ENCODE results near the gene TAS2R3. TPM values are rescaled to one million over a fixed set of nuclear protein-coding genes. Genes with fewer than 3 reads are reported as not detected.
"Not testable (repeated sequence)": the region's sequence is repeated elsewhere in the genome, so short reads cannot be mapped to it uniquely, and the experiment has no call there.

Gene TAS2R3
- polyA plus RNA-seq, 4 donors: 0.10 to 0.24 TPM; not detected in 2

- FAIRE-seq (no peak), DNase-seq (peak; percentile 62 to 74)
- 28 to 55% (median 35%) methylated on average over 11 of the region's 11 CpGs for WGBS, 3 donors
- Histone ChIP-seq H3K4me3 (ENCODE audit: low read depth in 1 of 3, low read length in 3 of 3) (peak overlapping the region; percentile 47 to 90 (median 89)), H3K9me3 (ENCODE audit: control insufficient read depth in 2 of 2, insufficient read depth in 1 of 2, low read depth in 1 of 2, low read length in 1 of 2) (no peaks in the 10 kb centered on the region), H3K27me3 (ENCODE audit: control insufficient read depth in 3 of 3, insufficient read depth in 3 of 3, low read length in 3 of 3) (no peaks in the 10 kb centered on the region), H3K4me1 (ENCODE audit: control insufficient read depth in 3 of 3, insufficient read depth in 2 of 3, low read depth in 1 of 3, low read length in 2 of 3) (peaks cover 0 to 7% (median 2%) of the 10 kb centered on the region in 3 donors), H3K27ac (ENCODE audit: low read depth in 1 of 3, low read length in 2 of 3) (peak overlapping the region; percentile 82 to 94 (median 91)), H3K36me3 (ENCODE audit: control insufficient read depth in 3 of 3, insufficient read depth in 2 of 3, low read depth in 1 of 3, low read length in 3 of 3) (peaks cover 2 to 6% (median 3%) of the 10 kb centered on the region in 3 donors)
Measured at GRCh38 chr7:141737118-141737835, 26.6 kb upstream of the TAS2R3 start.

DNA sequence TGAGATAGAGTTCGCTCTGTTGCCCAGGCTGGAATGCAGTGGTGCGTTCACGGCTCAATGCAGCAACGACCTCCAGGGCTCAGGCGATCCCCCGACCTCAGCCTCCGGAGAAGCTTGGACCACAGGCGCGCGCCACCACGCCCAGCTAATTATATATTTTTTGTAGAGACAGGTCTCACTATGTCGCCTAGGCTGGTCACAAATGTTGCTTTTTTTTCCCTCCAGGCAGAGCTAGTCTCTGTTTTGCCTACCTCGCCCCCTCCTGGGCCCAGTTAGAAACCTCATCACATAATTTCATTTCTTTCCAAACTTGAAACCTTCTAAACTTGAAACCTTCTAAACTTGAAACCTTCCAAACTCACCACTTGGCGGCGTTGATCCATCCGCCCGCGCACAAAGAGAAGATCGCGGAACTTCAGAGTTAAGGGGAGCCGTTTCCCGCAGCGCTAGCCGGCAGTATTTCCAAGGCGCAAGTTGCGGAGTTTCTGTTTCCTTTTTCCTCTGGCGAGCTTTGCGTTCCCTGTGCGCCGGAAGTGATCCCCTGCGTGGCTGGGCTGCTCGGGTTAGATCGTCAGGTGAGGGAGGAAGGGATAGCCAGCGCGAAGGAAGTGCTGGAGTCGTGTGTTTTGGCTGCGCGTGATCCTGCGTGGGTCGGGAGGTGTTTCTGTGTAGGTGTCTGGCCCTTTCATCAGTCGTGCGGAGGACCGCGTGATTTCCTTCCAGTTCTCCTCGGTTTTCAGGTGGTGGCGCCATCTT, 25.9 kb upstream of the TAS2R3 start, which contains the start of gene SSBP1:
Gene SSBP1 (plus strand): TSS at position 523 of the 756 bp plus-strand sequence. CDS start 809 bp downstream, outside the sequence.
- WGBS, 3 donors: 1 to 2% (median 1%) methylated on average over 46 of the region's 46 CpGs
- FAIRE-seq (peak; percentile 62), DNase-seq (peak; percentile 97)
- Histone ChIP-seq H3K9me3 (ENCODE audit: control insufficient read depth in 2 of 2, insufficient read depth in 1 of 2, low read depth in 1 of 2, low read length in 1 of 2) (no peaks in the 10 kb centered on the region), H3K27me3 (ENCODE audit: control insufficient read depth in 3 of 3, insufficient read depth in 3 of 3, low read length in 3 of 3) (no peaks in the 10 kb centered on the region), H3K4me3 (ENCODE audit: low read depth in 1 of 3, low read length in 3 of 3) (peak within 1 kb of the TSS; percentile 75 to 90 (median 89)), H3K4me1 (ENCODE audit: control insufficient read depth in 3 of 3, insufficient read depth in 2 of 3, low read depth in 1 of 3, low read length in 2 of 3) (peaks cover 0 to 7% (median 2%) of the 10 kb centered on the region in 3 donors), H3K36me3 (ENCODE audit: control insufficient read depth in 3 of 3, insufficient read depth in 2 of 3, low read depth in 1 of 3, low read length in 3 of 3) (peaks cover 2 to 10% (median 3%) of the 10 kb centered on the region in 3 donors), H3K27ac (ENCODE audit: low read depth in 1 of 3, low read length in 2 of 3) (peak within 1 kb of the TSS; percentile 82 to 94 (median 91))

GRCh38 chr7:141738592-141739013, 25.3 kb upstream of the TAS2R3 start:
- WGBS, 3 donors: 0 to 1% (median 1%) methylated on average over 6 of the region's 6 CpGs
- Histone ChIP-seq H3K27me3 (ENCODE audit: control insufficient read depth in 3 of 3, insufficient read depth in 3 of 3, low read length in 3 of 3) (no peaks in the 10 kb centered on the region), H3K4me1 (ENCODE audit: control insufficient read depth in 3 of 3, insufficient read depth in 2 of 3, low read depth in 1 of 3, low read length in 2 of 3) (peaks cover 0 to 7% (median 2%) of the 10 kb centered on the region in 3 donors), H3K4me3 (ENCODE audit: low read depth in 1 of 3, low read length in 3 of 3) (peak overlapping the region; percentile 75 to 90 (median 89)), H3K27ac (ENCODE audit: low read depth in 1 of 3, low read length in 2 of 3) (peak overlapping the region; percentile 82 to 94 (median 91)), H3K9me3 (ENCODE audit: control insufficient read depth in 2 of 2, insufficient read depth in 1 of 2, low read depth in 1 of 2, low read length in 1 of 2) (no peaks in the 10 kb centered on the region), H3K36me3 (ENCODE audit: control insufficient read depth in 3 of 3, insufficient read depth in 2 of 3, low read depth in 1 of 3, low read length in 3 of 3) (peaks cover 6 to 15% (median 7%) of the 10 kb centered on the region in 3 donors)
- FAIRE-seq (no peak), DNase-seq (no peak)

DNA sequence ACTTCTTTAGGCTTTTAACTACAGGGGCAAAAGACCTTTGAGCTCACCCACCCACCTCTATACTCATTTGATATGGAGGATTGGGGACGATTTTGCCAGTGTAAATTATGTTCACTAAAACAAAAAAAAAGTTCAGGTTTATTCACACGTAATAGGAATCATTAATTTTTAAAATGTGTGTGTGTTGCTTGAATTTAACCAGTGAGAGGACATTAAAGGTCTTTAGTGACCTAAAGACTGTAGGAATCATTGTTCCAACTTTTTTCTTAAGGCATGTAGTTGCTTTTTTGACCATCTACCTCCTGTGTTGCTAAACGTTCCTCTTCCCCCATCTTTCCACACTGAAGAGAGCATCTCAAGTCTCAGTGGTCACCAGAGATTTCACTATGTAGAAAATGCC, 24.6 kb upstream of the TAS2R3 start:
- no peak overlapping the region for H3K27ac ChIP-seq (ENCODE audit: low read depth in 1 of 3, low read length in 2 of 3)

DNA sequence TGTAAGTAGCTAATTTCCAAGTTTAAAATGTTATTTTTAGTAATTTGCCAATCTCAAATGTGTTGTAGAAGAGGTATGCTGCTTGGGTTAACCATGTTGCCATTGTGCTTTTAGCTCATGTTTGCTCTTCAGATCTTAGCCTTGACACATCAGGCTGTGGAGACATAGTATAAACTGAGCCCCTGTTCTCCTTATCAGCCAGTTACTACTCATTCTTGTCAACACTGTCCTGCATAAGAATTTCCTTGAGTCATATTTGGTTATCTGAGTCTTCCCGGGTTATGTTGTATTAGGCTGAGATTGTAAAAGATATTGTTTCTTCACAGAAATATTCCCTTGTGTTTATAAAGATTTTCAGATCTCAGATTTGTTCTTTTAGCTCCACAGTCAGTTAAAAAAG, 21.7 kb upstream of the TAS2R3 start:
- DNase-seq (no peak), FAIRE-seq (no peak)
- no peaks in the 10 kb centered on the region for H3K9me3 ChIP-seq (ENCODE audit: control insufficient read depth in 2 of 2, insufficient read depth in 1 of 2, low read depth in 1 of 2, low read length in 1 of 2)
- no peaks in the 10 kb centered on the region for H3K27me3 ChIP-seq (ENCODE audit: control insufficient read depth in 3 of 3, insufficient read depth in 3 of 3, low read length in 3 of 3)
- H3K36me3 ChIP-seq (ENCODE audit: control insufficient read depth in 3 of 3, insufficient read depth in 2 of 3, low read depth in 1 of 3, low read length in 3 of 3): peaks cover 8 to 26% (median 13%) of the 10 kb centered on the region in 3 donors
- H3K27ac ChIP-seq (ENCODE audit: low read depth in 1 of 3, low read length in 2 of 3): no peak overlapping the region
- WGBS, 3 donors: 46 to 81% (median 56%) methylated on average over 1 of the region's 1 CpG
- H3K4me3 ChIP-seq (ENCODE audit: low read depth in 1 of 3, low read length in 3 of 3): no peak overlapping the region
- peaks cover 0 to 7% (median 2%) of the 10 kb centered on the region in 3 donors for H3K4me1 ChIP-seq (ENCODE audit: control insufficient read depth in 3 of 3, insufficient read depth in 2 of 3, low read depth in 1 of 3, low read length in 2 of 3)

More for the DNA sequence above, 24.6 kb upstream of the TAS2R3 start:
- no peaks in the 10 kb centered on the region for H3K9me3 ChIP-seq (ENCODE audit: control insufficient read depth in 2 of 2, insufficient read depth in 1 of 2, low read depth in 1 of 2, low read length in 1 of 2)
- no peak for DNase-seq
- 43 to 54% (median 52%) methylated on average over 3 of the region's 3 CpGs for WGBS, 3 donors
- H3K4me3 ChIP-seq (ENCODE audit: low read depth in 1 of 3, low read length in 3 of 3): peak overlapping the region in 2 of 3 donors; percentile 89 to 90
- H3K27me3 ChIP-seq (ENCODE audit: control insufficient read depth in 3 of 3, insufficient read depth in 3 of 3, low read length in 3 of 3): no peaks in the 10 kb centered on the region
- peaks cover 8 to 18% (median 9%) of the 10 kb centered on the region in 3 donors for H3K36me3 ChIP-seq (ENCODE audit: control insufficient read depth in 3 of 3, insufficient read depth in 2 of 3, low read depth in 1 of 3, low read length in 3 of 3)
- H3K4me1 ChIP-seq (ENCODE audit: control insufficient read depth in 3 of 3, insufficient read depth in 2 of 3, low read depth in 1 of 3, low read length in 2 of 3): peaks cover 0 to 7% (median 2%) of the 10 kb centered on the region in 3 donors
- no peak for FAIRE-seq

GRCh38 chr7:141744131-141744530, 19.8 kb upstream of the TAS2R3 start:
- Histone ChIP-seq H3K27me3 (ENCODE audit: control insufficient read depth in 3 of 3, insufficient read depth in 3 of 3, low read length in 3 of 3) (no peaks in the 10 kb centered on the region), H3K9me3 (ENCODE audit: control insufficient read depth in 2 of 2, insufficient read depth in 1 of 2, low read depth in 1 of 2, low read length in 1 of 2) (no peaks in the 10 kb centered on the region), H3K4me3 (ENCODE audit: low read depth in 1 of 3, low read length in 3 of 3) (no peak overlapping the region), H3K4me1 (ENCODE audit: control insufficient read depth in 3 of 3, insufficient read depth in 2 of 3, low read depth in 1 of 3, low read length in 2 of 3) (peaks cover 0 to 5% (median under 1%) of the 10 kb centered on the region in 3 donors), H3K36me3 (ENCODE audit: control insufficient read depth in 3 of 3, insufficient read depth in 2 of 3, low read depth in 1 of 3, low read length in 3 of 3) (peaks cover 10 to 32% (median 13%) of the 10 kb centered on the region in 3 donors), H3K27ac (ENCODE audit: low read depth in 1 of 3, low read length in 2 of 3) (no peak overlapping the region)
- FAIRE-seq (no peak), DNase-seq (no peak)
- WGBS, 3 donors: 87 to 90% (median 88%) methylated on average over 2 of the region's 2 CpGs

- H3K27me3 ChIP-seq (ENCODE audit: control insufficient read depth in 3 of 3, insufficient read depth in 3 of 3, low read length in 3 of 3): no peaks in the 10 kb centered on the region
- H3K27ac ChIP-seq (ENCODE audit: low read depth in 1 of 3, low read length in 2 of 3): no peak overlapping the region
- 97 to 98% (median 98%) methylated on average over 2 of the region's 2 CpGs for WGBS, 3 donors
- DNase-seq: no peak
- H3K4me1 ChIP-seq (ENCODE audit: control insufficient read depth in 3 of 3, insufficient read depth in 2 of 3, low read depth in 1 of 3, low read length in 2 of 3): no peaks in the 10 kb centered on the region
- H3K4me3 ChIP-seq (ENCODE audit: low read depth in 1 of 3, low read length in 3 of 3): no peak overlapping the region
- H3K36me3 ChIP-seq (ENCODE audit: control insufficient read depth in 3 of 3, insufficient read depth in 2 of 3, low read depth in 1 of 3, low read length in 3 of 3): peaks cover 19 to 39% (median 34%) of the 10 kb centered on the region in 3 donors
- peaks cover 0 to 29% of the 10 kb centered on the region in 2 donors for H3K9me3 ChIP-seq (ENCODE audit: control insufficient read depth in 2 of 2, insufficient read depth in 1 of 2, low read depth in 1 of 2, low read length in 1 of 2)
- no peak for FAIRE-seq
Measured at GRCh38 chr7:141748396-141748795, 15.5 kb upstream of the TAS2R3 start.

- Histone ChIP-seq H3K9me3 (ENCODE audit: control insufficient read depth in 2 of 2, insufficient read depth in 1 of 2, low read depth in 1 of 2, low read length in 1 of 2) (peaks cover 0 to 38% of the 10 kb centered on the region in 2 donors), H3K36me3 (ENCODE audit: control insufficient read depth in 3 of 3, insufficient read depth in 2 of 3, low read depth in 1 of 3, low read length in 3 of 3) (peaks cover 18 to 40% (median 39%) of the 10 kb centered on the region in 3 donors)
- not testable (repeated sequence) for H3K27ac ChIP-seq (ENCODE audit: low read depth in 1 of 3, low read length in 2 of 3); H3K27me3 ChIP-seq (ENCODE audit: control insufficient read depth in 3 of 3, insufficient read depth in 3 of 3, low read length in 3 of 3); H3K4me1 ChIP-seq (ENCODE audit: control insufficient read depth in 3 of 3, insufficient read depth in 2 of 3, low read depth in 1 of 3, low read length in 2 of 3); H3K4me3 ChIP-seq (ENCODE audit: low read depth in 1 of 3, low read length in 3 of 3); FAIRE-seq
- 97 to 99% (median 98%) methylated on average over 10 of the region's 10 CpGs for WGBS, 3 donors
- DNase-seq: peak in 1 of 2 donors; percentile 5
Measured at GRCh38 chr7:141751904-141752303, 12.0 kb upstream of the TAS2R3 start.
